NT2/D1 (cell line): ENCODE results near the gene RHOT2.

Source experiments
- SUZ12 ChIP-seq: IDR thresholded peaks from 2 replicates; pipeline ENCODE4 v1.6.1; 2011; ENCODE audit not compliant: insufficient read length, insufficient read depth; ENCODE audit errors: extremely low read depth
- YY1 ChIP-seq: IDR thresholded peaks from 2 replicates; pipeline ENCODE4 v1.6.1; 2011; ENCODE audit not compliant: insufficient read length, insufficient read depth

DNA sequence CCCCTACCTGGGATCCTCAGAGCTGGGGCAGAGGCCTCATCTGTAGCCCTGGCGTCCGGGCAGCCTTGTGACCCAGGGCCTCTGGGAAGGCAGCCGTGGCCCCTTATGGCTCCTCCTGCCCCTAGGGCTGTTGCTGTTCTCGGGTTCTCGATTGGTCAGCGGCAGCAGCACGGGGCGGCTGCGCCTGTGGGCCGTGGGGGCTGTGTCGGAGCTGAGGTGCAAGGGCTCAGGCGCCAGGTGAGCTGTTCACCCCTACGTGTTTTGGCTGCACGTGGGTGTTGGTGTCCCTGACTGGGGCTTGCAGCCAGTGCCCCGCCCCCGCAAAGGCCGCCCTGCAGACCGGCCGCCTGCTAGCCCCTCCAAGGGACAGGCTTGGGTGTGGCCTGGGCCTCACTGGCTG is 5.8 kb upstream of the RHOT2 start:
- TF ChIP-seq YY1 = no peak
- no peak for TF ChIP-seq SUZ12
